Mucosa of descending colon (tissue), 3 donors: ENCODE data around the gene TCF12. TPM values are rescaled to one million over a fixed set of nuclear protein-coding genes. Genes with fewer than 3 reads are reported as not detected.

ENCODE experiments used
- ATAC-seq: fragments of 200-7000 bp; cut with Tn5 transposase; one replicate; pipeline ENCODE4 v1.9.1; 2020; ENCODE audit warnings: mild to moderate bottlenecking, moderate library complexity
- DNase-seq, 3 donors: peaks; one replicate each; pipeline ENCODE4 v3.0.0-alpha.2; 2020
- H3K36me3 ChIP-seq: fragments of 200-600 bp; one replicate; pipeline ENCODE4 v1.8.0; 2021; ENCODE audit warnings: low read depth, mild to moderate bottlenecking
- H3K4me1 ChIP-seq: fragments of 200-600 bp; one replicate; pipeline ENCODE4 v1.8.0; 2021; ENCODE audit warnings: low read depth, mild to moderate bottlenecking
- H3K4me3 ChIP-seq: fragments of 200-600 bp; one replicate; pipeline ENCODE4 v1.8.0; 2021; ENCODE audit warnings: mild to moderate bottlenecking
- H3K9me3 ChIP-seq: fragments of 200-600 bp; one replicate; pipeline ENCODE4 v1.8.0; 2021; ENCODE audit warnings: mild to moderate bottlenecking
- intact Hi-C, 2 donors: fragments of 100-400 bp; cut with DNase I in 1 of 2; cut with micrococcal nuclease in 1 of 2; formaldehyde crosslinking; loops; one replicate each; pipeline versions ENCODE4 v1.11.0 to v1.11.1; 2022; cut with DNase I, micrococcal nuclease
- total RNA-seq, 3 donors: library from RNA; stranded (reverse); fragmentation: NEBNext Ultra II Directional in 2 of 3; extraction: Animal tissue kit (Norgen Biotek cat#: 25700) in 2 of 3; gene quantifications; one replicate each; pipeline versions ENCODE4 v1.2.1 to v1.2.4, GENCODE V29; 2021 to 2023
- TF ChIP-seq, protein P1 (sequence below): fragments of 200-600 bp; IDR thresholded peaks from one replicate; pipeline ENCODE4 v1.8.0; 2022; ENCODE audit warnings: antibody characterized with exemption, mild to moderate bottlenecking
- donor health status: DM: no; HTN: no; CAD: no; lungs with moderate emphysema.
- donor health status: DM: no; HTN: no; CAD: no.
- donor health status: DM: no; HTN: yes; CAD: no.

The TCF12 gene
- total RNA-seq, 3 donors from 2014 or later, result 74.1 to 118 (median 106) TPM

DNA sequence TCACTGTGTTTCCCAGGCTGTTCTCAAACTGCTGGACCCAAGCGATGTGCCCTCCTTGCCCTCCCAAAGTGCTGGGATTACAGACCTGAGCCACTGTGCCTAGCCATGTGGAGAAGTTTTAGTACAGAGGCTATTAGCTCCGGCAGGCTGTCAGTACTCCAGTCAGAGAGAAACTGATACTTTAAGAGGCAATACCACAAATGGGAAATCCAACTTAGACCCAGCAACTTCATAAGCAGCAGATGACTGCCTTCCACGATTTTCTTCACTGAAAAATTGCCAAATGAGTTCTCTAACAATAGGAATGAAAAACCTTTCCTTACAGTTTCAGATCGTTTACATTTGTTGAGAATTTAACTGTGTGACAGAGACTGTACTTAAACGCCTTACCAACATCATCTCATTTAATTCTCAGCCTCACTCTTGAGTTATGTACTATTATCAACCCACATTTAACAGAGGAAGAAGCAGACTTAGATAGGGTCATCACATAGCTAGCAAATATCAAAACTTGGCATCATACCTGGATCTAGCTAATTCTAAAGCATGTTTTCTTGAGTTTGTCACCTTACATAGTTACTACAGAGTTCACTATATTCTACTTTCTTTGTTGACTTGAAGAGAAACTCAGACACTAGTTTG is 127.4 kb downstream of the TCF12 start:
- no peaks in the 10 kb centered on the region for H3K36me3 ChIP-seq
- DNase-seq (no peak), ATAC-seq (no peak)
- H3K4me1 ChIP-seq, result peaks cover under 1% of the 10 kb centered on the region
- H3K4me3 ChIP-seq, result no peak overlapping the region
- H3K9me3 ChIP-seq, result no peaks in the 10 kb centered on the region
- TF ChIP-seq, protein P1, sequence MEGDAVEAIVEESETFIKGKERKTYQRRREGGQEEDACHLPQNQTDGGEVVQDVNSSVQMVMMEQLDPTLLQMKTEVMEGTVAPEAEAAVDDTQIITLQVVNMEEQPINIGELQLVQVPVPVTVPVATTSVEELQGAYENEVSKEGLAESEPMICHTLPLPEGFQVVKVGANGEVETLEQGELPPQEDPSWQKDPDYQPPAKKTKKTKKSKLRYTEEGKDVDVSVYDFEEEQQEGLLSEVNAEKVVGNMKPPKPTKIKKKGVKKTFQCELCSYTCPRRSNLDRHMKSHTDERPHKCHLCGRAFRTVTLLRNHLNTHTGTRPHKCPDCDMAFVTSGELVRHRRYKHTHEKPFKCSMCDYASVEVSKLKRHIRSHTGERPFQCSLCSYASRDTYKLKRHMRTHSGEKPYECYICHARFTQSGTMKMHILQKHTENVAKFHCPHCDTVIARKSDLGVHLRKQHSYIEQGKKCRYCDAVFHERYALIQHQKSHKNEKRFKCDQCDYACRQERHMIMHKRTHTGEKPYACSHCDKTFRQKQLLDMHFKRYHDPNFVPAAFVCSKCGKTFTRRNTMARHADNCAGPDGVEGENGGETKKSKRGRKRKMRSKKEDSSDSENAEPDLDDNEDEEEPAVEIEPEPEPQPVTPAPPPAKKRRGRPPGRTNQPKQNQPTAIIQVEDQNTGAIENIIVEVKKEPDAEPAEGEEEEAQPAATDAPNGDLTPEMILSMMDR, result no peak
- intact Hi-C loops, result no loop called here

DNA sequence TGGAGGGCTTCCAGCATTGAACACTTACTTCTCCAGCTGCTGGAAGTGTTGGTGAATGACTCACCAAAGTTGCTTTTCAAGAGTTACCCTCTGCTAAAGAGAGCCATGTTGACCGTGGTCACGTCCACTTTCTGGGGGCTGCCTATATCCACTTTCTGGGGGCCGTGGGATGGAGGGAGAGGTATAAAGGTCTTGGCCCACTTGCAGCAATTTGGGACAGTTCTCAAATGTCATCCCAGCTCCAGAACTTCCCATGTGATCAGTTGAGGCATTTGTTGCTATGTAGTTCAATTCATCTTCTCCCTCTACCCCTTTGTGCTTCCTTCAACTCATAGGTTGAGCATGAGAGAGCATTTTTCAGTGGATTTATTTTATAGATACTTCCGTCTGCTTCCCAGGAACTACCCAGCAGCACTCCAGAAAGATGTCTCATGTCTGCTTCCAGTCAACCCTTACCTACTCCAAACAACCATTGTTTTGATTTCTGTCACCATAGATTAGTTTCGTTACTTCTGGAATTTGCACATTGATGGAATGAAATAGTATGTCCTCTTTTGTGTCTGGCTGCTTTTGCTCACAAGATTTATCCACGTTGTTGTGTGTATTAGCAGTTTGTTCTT is 130.6 kb downstream of the TCF12 start:
- TF ChIP-seq, protein P1, result no peak
- no peak for ATAC-seq
- intact Hi-C loops, result no loop called here

DNA sequence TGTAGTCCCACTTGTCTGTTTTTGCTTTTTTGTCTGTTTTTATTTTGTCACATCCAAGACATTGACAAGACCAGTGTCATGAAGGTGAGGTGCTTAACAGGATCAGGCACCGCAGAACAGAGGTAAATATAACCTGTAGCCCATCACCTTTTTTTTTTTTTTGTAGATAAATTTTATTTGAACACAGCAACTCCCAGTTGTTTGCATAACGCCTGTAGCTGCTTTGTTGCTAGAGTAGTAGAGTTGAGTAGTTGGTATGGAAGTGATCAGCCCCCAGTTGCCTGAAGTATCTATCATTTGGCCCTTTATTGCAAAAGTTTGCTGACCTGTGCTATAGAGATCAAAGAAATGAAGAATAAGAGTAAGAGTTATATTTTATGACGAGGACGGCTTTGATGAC is 135.0 kb downstream of the TCF12 start:
- peak; percentile 28 for ATAC-seq
- Histone ChIP-seq H3K9me3 (no peaks in the 10 kb centered on the region), H3K4me1 (peaks cover 16% of the 10 kb centered on the region), H3K4me3 (no peak overlapping the region), H3K36me3 (no peaks in the 10 kb centered on the region)
- no peak for DNase-seq
- TF ChIP-seq, protein P1, result no peak
- intact Hi-C loops, result no loop called here

More for the DNA sequence above, 130.6 kb downstream of the TCF12 start:
- Histone ChIP-seq H3K4me1 (peaks cover 6% of the 10 kb centered on the region), H3K4me3 (no peak overlapping the region), H3K36me3 (no peaks in the 10 kb centered on the region), H3K9me3 (no peaks in the 10 kb centered on the region)
- DNase-seq, result no peak

DNA sequence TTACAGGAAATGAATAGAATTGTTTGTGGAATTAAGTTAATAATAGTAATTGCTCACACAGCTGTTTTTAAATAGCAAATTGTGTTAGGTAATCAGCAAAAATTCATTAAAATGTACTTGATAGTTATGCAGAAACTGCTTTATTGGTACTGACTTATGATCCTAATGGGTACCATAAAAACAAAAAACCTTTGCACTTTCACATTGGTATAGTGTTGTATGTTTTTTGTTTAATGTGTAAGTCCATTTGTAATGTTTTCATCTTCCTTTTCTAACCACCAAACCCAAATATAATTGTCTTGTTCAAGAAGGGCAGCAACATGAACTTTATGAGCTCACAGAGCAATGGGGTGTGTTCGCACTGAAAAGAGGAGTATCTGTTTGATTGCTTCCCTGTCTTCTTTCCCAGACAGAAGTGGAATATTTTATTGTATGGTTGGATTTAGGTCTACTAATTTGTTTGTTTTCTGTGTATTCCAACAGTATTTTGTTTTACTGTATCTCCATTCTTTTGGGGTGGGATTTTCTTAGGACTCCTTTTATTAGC is 135.8 kb downstream of the TCF12 start:
- TF ChIP-seq, protein P1, result no peak
- peaks cover 16% of the 10 kb centered on the region for H3K4me1 ChIP-seq
- no peaks in the 10 kb centered on the region for H3K36me3 ChIP-seq
- no peak overlapping the region for H3K4me3 ChIP-seq
- intact Hi-C loops, result no loop called here
- H3K9me3 ChIP-seq, result no peaks in the 10 kb centered on the region
- ATAC-seq (peak; percentile 66), DNase-seq (no peak)

DNA sequence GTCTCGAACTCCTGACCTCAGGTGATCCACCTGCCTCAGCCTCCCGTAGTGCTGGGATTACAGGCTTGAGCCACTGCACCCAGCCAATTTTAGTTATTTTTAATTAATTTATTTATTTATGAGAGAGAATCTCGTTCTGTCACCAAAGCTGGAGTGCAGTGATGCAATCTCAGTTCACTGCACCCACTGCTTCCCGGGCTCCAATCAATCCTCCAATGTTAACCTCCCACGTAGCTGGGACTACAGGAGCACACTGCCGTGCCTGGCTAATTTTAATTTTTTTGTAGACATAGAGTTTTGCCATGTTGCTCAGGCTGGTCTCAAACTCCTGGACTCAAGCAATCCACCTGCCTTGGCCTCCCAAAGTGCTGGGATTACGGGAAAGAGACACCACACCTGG is 137.9 kb downstream of the TCF12 start:
- peaks cover 20% of the 10 kb centered on the region for H3K4me1 ChIP-seq
- no peak for DNase-seq
- H3K36me3 ChIP-seq, result no peaks in the 10 kb centered on the region
- TF ChIP-seq, protein P1, result no peak
- intact Hi-C loops, result no loop called here
- H3K4me3 ChIP-seq, result no peak overlapping the region
- ATAC-seq, result no peak
- no peaks in the 10 kb centered on the region for H3K9me3 ChIP-seq
